Kidney (tissue), 14 donors: ENCODE results near the gene IL23R. TPM values are rescaled to one million over a fixed set of nuclear protein-coding genes. Genes with fewer than 3 reads are reported as not detected.

Experiments
- DNase-seq, 5 donors: peaks; one replicate each; pipeline ENCODE4 v3.0.0-alpha.2; 2013 to 2020
- FAIRE-seq: peaks from 2 replicates; lab custom pipeline; 2012; peaks lifted over from hg19 to GRCh38; lab: Jason Lieb, UNC
- H3K27ac ChIP-seq, 2 donors: one replicate each; pipeline ENCODE4 v1.7.0; 2013; ENCODE audit warnings: low read depth in 2 of 2, low read length in 2 of 2, inconsistent platforms in 1 of 2
- H3K27me3 ChIP-seq: one replicate; pipeline ENCODE4 v1.7.1; 2013; ENCODE audit warnings: low read length, inconsistent platforms; ENCODE audit not compliant: control insufficient read depth, insufficient read depth
- H3K36me3 ChIP-seq, 3 donors: one replicate each; pipeline versions ENCODE4 v1.7.0 to v1.7.1; 2013; ENCODE audit warnings: low read length in 3 of 3, control low read depth in 1 of 3, inconsistent platforms in 1 of 3; ENCODE audit not compliant: insufficient read depth in 3 of 3, control insufficient read depth in 2 of 3
- H3K4me1 ChIP-seq, 3 donors: one replicate each; pipeline versions ENCODE4 v1.7.0 to v1.7.1; 2013; ENCODE audit warnings: low read length in 3 of 3, inconsistent platforms in 1 of 3, low read depth in 1 of 3; ENCODE audit not compliant: control insufficient read depth in 2 of 3, insufficient read depth in 2 of 3
- H3K4me3 ChIP-seq, 3 donors: one replicate each; pipeline versions ENCODE4 v1.7.0 to v1.8.1; 2013; ENCODE audit warnings: low read length in 3 of 3, control low read depth in 1 of 3, inconsistent platforms in 1 of 3
- H3K9ac ChIP-seq, 3 donors: one replicate each; pipeline versions ENCODE4 v1.7.0 to v1.7.1; 2013; ENCODE audit warnings: low read length in 3 of 3, control low read depth in 1 of 3, inconsistent platforms in 1 of 3
- H3K9me3 ChIP-seq, 3 donors: one replicate each; pipeline versions ENCODE4 v1.7.0 to v1.7.1; 2013; ENCODE audit warnings: low read length in 3 of 3, control low read depth in 1 of 3, inconsistent platforms in 1 of 3; ENCODE audit not compliant: control insufficient read depth in 2 of 3, insufficient read depth in 1 of 3
- intact Hi-C: fragments of 100-400 bp; cut with DNase I; formaldehyde crosslinking; loops from one replicate; pipeline ENCODE4 v1.11.1; 2022
- polyA plus RNA-seq: library from polyadenylated mRNA; stranded (reverse); fragments of 350-450 nt; fragmentation: Illumina TruSeq; extraction: RNeasy Lipid Tissue Mini Kit (QIAGEN cat#74804); gene quantifications from one replicate; pipeline ENCODE4 v1.2.3, GENCODE V29; 2014; ENCODE audit warnings: low read depth, low replicate concordance; ENCODE audit not compliant: insufficient read depth
- total RNA-seq: library from RNA; stranded (reverse); fragmentation: NEBNext Ultra II Directional; extraction: Animal tissue kit (Norgen Biotek cat#: 25700); gene quantifications from one replicate; pipeline ENCODE4 v1.2.1, GENCODE V29; 2021
- TF ChIP-seq, protein P1 (sequence below): IDR thresholded peaks from 3 replicates; pipeline ENCODE4 v1.5.1; 2012; ENCODE audit warnings: mild to moderate bottlenecking, moderate library complexity, borderline replicate concordance; ENCODE audit not compliant: insufficient read depth; ENCODE audit errors: extremely low read depth
- donor health status: control.
- donor health status: control.
- donor health status: control.
- donor health status: control.
- donor health status: control.
- donor health status: DM: yes; HTN: yes; CAD: no.
- donor health status: Normal renal cell carcinoma (clear cell type).

Gene IL23R
- total and polyA plus RNA-seq, 2 donors from 2014 or later = 0.19 TPM; not detected in 1

DNA sequence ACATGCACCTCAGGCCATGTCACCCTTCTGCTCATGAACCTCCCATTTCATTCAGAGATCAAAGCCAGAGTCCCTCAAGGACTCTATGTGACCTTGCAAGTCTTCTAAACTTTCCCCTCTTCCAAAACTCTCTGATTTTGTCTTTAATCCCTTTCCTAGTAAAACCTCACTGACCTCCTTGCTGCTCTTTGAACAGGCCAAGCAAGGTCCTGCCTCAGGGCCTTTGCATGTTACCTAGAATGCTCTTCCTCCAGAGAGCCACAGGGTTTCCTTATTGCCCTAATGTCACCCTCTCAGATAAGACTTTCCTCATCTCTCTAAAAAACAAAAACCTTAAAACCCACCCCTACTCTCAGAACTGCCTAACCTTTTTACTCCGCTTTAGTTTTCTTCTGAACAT is 26.6 kb downstream of the IL23R start:
- no peak for FAIRE-seq
- no peak overlapping the region for H3K4me3 ChIP-seq
- no peaks in the 10 kb centered on the region for H3K27me3 ChIP-seq
- H3K4me1 ChIP-seq = no peaks in the 10 kb centered on the region
- H3K9me3 ChIP-seq = no peaks in the 10 kb centered on the region
- DNase-seq = no peak
- intact Hi-C loops = no loop called here
- H3K27ac ChIP-seq = no peak overlapping the region
- TF ChIP-seq, protein P1, sequence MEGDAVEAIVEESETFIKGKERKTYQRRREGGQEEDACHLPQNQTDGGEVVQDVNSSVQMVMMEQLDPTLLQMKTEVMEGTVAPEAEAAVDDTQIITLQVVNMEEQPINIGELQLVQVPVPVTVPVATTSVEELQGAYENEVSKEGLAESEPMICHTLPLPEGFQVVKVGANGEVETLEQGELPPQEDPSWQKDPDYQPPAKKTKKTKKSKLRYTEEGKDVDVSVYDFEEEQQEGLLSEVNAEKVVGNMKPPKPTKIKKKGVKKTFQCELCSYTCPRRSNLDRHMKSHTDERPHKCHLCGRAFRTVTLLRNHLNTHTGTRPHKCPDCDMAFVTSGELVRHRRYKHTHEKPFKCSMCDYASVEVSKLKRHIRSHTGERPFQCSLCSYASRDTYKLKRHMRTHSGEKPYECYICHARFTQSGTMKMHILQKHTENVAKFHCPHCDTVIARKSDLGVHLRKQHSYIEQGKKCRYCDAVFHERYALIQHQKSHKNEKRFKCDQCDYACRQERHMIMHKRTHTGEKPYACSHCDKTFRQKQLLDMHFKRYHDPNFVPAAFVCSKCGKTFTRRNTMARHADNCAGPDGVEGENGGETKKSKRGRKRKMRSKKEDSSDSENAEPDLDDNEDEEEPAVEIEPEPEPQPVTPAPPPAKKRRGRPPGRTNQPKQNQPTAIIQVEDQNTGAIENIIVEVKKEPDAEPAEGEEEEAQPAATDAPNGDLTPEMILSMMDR = no peak
- no peak overlapping the region for H3K9ac ChIP-seq
- H3K36me3 ChIP-seq = no peaks in the 10 kb centered on the region

DNA sequence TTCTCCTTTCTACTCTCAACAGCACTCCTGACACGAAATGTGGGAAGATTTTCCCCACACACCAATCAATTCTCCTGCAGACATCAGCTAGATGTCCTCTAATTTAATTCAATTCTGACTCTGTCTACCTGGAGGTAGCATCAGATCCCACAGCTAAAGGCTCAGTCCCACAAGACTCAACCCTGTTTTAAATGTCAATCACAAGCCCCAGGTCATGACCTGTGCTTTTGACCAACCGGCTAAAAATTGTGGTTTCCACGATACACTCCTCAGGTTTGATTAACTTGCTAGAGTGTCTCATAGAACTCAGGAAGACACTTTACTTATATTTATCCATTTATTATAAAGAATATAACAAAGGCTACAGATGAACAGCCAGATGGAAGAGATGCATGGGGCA is 27.4 kb downstream of the IL23R start:
- DNase-seq (no peak), FAIRE-seq (no peak)
- H3K9me3 ChIP-seq = no peaks in the 10 kb centered on the region
- no peak overlapping the region for H3K4me3 ChIP-seq
- no peaks in the 10 kb centered on the region for H3K4me1 ChIP-seq
- no peak overlapping the region for H3K27ac ChIP-seq
- H3K36me3 ChIP-seq = no peaks in the 10 kb centered on the region
- no peaks in the 10 kb centered on the region for H3K27me3 ChIP-seq
- no peak overlapping the region for H3K9ac ChIP-seq
- TF ChIP-seq, protein P1 = no peak
- intact Hi-C loops = no loop called here

DNA sequence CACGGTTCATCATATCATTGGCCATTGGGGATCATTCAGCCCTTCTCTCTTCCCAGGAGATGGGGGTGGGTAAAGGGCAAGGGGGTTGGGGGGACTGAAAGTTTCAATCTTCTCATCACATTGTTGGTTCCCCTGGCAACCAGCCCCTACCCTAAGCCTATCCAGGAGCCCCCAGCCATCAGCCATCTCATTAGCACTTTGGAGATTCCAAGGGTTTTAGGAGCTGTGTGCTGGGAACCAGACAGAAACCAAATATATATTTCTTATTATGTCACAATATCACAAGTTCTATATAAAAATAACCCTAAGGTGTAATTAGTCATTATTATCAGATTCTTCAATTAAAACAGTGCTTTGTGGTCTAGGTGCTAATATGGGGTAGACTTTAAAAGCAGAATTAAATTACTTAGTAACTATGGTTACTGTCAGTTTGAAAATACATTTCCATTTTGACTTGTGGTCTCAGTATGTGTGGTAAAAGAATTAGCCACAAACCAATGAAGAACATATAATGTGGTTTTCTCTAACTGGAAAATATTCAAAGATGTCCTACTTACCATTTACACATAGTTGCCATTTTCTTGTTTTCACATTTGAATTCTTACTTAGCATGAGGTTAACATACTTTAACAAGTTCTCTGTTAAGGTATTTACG is 28.1 kb downstream of the IL23R start:
- no peaks in the 10 kb centered on the region for H3K36me3 ChIP-seq
- no peaks in the 10 kb centered on the region for H3K9me3 ChIP-seq
- FAIRE-seq (no peak), DNase-seq (no peak)
- no peaks in the 10 kb centered on the region for H3K27me3 ChIP-seq
- no peak overlapping the region for H3K4me3 ChIP-seq
- intact Hi-C loops = no loop called here
- no peak overlapping the region for H3K9ac ChIP-seq
- no peak overlapping the region for H3K27ac ChIP-seq
- TF ChIP-seq, protein P1 = no peak
- H3K4me1 ChIP-seq = no peaks in the 10 kb centered on the region

DNA sequence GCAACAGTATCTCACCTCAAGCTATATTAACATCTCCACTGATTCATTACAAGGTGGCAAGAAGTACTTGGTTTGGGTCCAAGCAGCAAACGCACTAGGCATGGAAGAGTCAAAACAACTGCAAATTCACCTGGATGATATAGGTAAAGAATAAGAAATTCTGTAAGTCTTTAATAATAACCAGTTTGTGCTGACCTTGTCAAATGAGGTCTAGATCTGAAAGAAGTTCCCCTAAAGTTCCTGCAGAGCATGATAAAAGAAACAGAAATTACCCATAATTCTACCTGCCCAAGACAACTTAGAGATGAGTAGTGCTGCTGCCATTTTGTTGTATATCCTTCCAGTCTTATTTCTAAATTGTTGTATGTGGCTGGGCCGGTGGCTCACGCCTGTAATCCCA is 34.5 kb downstream of the IL23R start:
- Histone ChIP-seq H3K36me3 (no peaks in the 10 kb centered on the region), H3K27ac (no peak overlapping the region), H3K27me3 (no peaks in the 10 kb centered on the region), H3K9ac (no peak overlapping the region), H3K4me1 (no peaks in the 10 kb centered on the region), H3K9me3 (no peaks in the 10 kb centered on the region), H3K4me3 (no peak overlapping the region)
- no peak for FAIRE-seq
- intact Hi-C loops = no loop called here
- no peak for DNase-seq
- TF ChIP-seq, protein P1 = no peak
